Measurements from ENCODE around the gene ZNF750. TPM values are rescaled to one million over a fixed set of nuclear protein-coding genes. Genes with fewer than 3 reads are reported as not detected.

The ZNF750 gene
- total RNA-seq, 4 donors from 2014 or later = 117 to 353 (median 233) TPM

GRCh38 chr17:82782657-82783207 lies 57.1 kb downstream of the ZNF750 start:
- H3K9me3 ChIP-seq = no peaks in the 10 kb centered on the region
- TF ChIP-seq EP300 (IDR thresholded peaks at IDR 0.05) (no peak), CTCF (IDR thresholded peaks at IDR 0.05) (no peak), POLR2A (IDR thresholded peaks at IDR 0.05) (no peak), POLR2AphosphoS5 (IDR thresholded peaks at IDR 0.05) (no peak)
- H3K4me3 ChIP-seq = no peak overlapping the region
- no peak for DNase-seq (ENCODE audit: low spot score in 2 of 2)
- peaks cover 26% of the 10 kb centered on the region for H3K4me1 ChIP-seq
- peaks cover 24% of the 10 kb centered on the region for H3K36me3 ChIP-seq
- H3K27ac ChIP-seq = no peak overlapping the region
- 83% methylated on average over 42 of the region's 42 CpGs for WGBS
- H3K27me3 ChIP-seq = no peaks in the 10 kb centered on the region

GRCh38 chr17:82781894-82782274 lies 57.9 kb downstream of the ZNF750 start:
- Histone ChIP-seq H3K4me3 (no peak overlapping the region), H3K27ac (no peak overlapping the region), H3K4me1 (peaks cover 17% of the 10 kb centered on the region), H3K27me3 (no peaks in the 10 kb centered on the region), H3K9me3 (no peaks in the 10 kb centered on the region), H3K36me3 (peaks cover 24% of the 10 kb centered on the region)
- DNase-seq (ENCODE audit: low spot score in 2 of 2) = peak; percentile 88 to 90
- WGBS = 34% methylated on average over 6 of the region's 8 CpGs
- TF ChIP-seq EP300 (IDR thresholded peaks at IDR 0.05) (no peak), CTCF (IDR thresholded peaks at IDR 0.05) (peak; percentile 95 to 97), POLR2AphosphoS5 (IDR thresholded peaks at IDR 0.05) (peak in 1 of 3 donors; percentile 29), POLR2A (IDR thresholded peaks at IDR 0.05) (no peak)

GRCh38 chr17:82780971-82781893 lies 58.6 kb downstream of the ZNF750 start:
- TF ChIP-seq CTCF (IDR thresholded peaks at IDR 0.05) = no peak
- no peak for TF ChIP-seq POLR2AphosphoS5 (IDR thresholded peaks at IDR 0.05)
- peaks cover 11% of the 10 kb centered on the region for H3K4me1 ChIP-seq
- no peak overlapping the region for H3K4me3 ChIP-seq
- H3K27me3 ChIP-seq = no peaks in the 10 kb centered on the region
- WGBS = 79% methylated on average over 26 of the region's 27 CpGs
- no peak overlapping the region for H3K27ac ChIP-seq
- no peaks in the 10 kb centered on the region for H3K9me3 ChIP-seq
- H3K36me3 ChIP-seq = peaks cover 29% of the 10 kb centered on the region
- DNase-seq (ENCODE audit: low spot score in 2 of 2) = no peak

- Histone ChIP-seq H3K27me3 (no peaks in the 10 kb centered on the region), H3K4me3 (no peak overlapping the region), H3K27ac (no peak overlapping the region), H3K9me3 (no peaks in the 10 kb centered on the region), H3K4me1 (peaks cover 10% of the 10 kb centered on the region), H3K36me3 (peaks cover 29% of the 10 kb centered on the region)
- no peak for DNase-seq (ENCODE audit: low spot score in 2 of 2)
- no peak for TF ChIP-seq POLR2AphosphoS5 (IDR thresholded peaks at IDR 0.05)
- TF ChIP-seq CTCF (IDR thresholded peaks at IDR 0.05) = no peak
- TF ChIP-seq POLR2A (IDR thresholded peaks at IDR 0.05) = no peak
- TF ChIP-seq EP300 (IDR thresholded peaks at IDR 0.05) = no peak
- 84% methylated on average over 12 of the region's 12 CpGs for WGBS
These were observed 59.6 kb downstream of the ZNF750 start for GRCh38 chr17:82780195-82780594.

- TF ChIP-seq CTCF (IDR thresholded peaks at IDR 0.05) = no peak
- no peak for TF ChIP-seq POLR2A (IDR thresholded peaks at IDR 0.05)
- no peak for TF ChIP-seq POLR2AphosphoS5 (IDR thresholded peaks at IDR 0.05)
- TF ChIP-seq EP300 (IDR thresholded peaks at IDR 0.05) = no peak
- 93% methylated on average over 5 of the region's 23 CpGs for WGBS
- Histone ChIP-seq H3K27ac (no peak overlapping the region), H3K4me3 (no peak overlapping the region), H3K4me1 (peaks cover 16% of the 10 kb centered on the region), H3K27me3 (no peaks in the 10 kb centered on the region), H3K36me3 (peaks cover 26% of the 10 kb centered on the region), H3K9me3 (no peaks in the 10 kb centered on the region)
- no peak for DNase-seq (ENCODE audit: low spot score in 2 of 2)
These were observed 60.3 kb downstream of the ZNF750 start for GRCh38 chr17:82779541-82779940.

Measured in suprapubic skin (tissue), 4 donors.